K562 (cell line): Measurements from ENCODE around the gene BTBD10. TPM values are rescaled to one million over a fixed set of nuclear protein-coding genes. Genes with fewer than 3 reads are reported as not detected.

Experiments used
- ATAC-seq: fragments of 200-7000 bp; cut with Tn5 transposase; 3 replicates; pipeline ENCODE4 v1.9.1; 2020; ENCODE audit warnings: moderate library complexity
- BruUV-seq: library from RNA; stranded (reverse); fragments of 400-500 nt; replicated peaks from 2 replicates; lab custom pipeline; 2021; lab: Mats Ljungman, UMichigan
- CTCF ChIA-PET: fragments of 300-600 bp; formaldehyde crosslinking; extraction: SDS; loops from one replicate; lab custom pipeline; 2021; ENCODE audit warnings: low intra/inter-chr PET ratio; lab: Yijun Ruan, JAX
- POLR2A ChIA-PET: fragments of 300-600, 350-650 bp; sonication (Branson Sonifier 250); formaldehyde crosslinking; extraction: SDS; loops from one replicate; lab custom pipeline; 2021; ENCODE audit warnings: antibody characterized with exemption, inconsistent platforms; lab: Yijun Ruan, JAX
- DNase-seq, 4 experiments: peaks; one replicate each; pipeline versions ENCODE4 v3.0.0 to v3.0.0-alpha.2; 2011 to 2018; ENCODE audit warnings: low spot score in 3 of 4, mixed read lengths in 3 of 4; ENCODE audit errors: extremely low read depth in 1 of 4
- FAIRE-seq: peaks from 2 replicates; lab custom pipeline; 2011; peaks lifted over from hg19 to GRCh38; lab: Jason Lieb, UNC
- H2AFZ ChIP-seq: 2 replicates; pipeline ENCODE4 v1.6.0; 2011; ENCODE audit warnings: low read depth, low read length, control low read depth, inconsistent platforms
- H3K27ac ChIP-seq: fragments of 200-600 bp; 3 replicates; pipeline ENCODE4 v1.8.0; 2011; ENCODE audit warnings: low read depth, mild to moderate bottlenecking, control low read depth, inconsistent platforms, low read length, moderate library complexity, mixed read lengths; ENCODE audit errors: extremely low read depth
- H3K27me3 ChIP-seq, 2 experiments: fragments of 300-600 bp in 1 of 2; 2 replicates in 1 of 2; 3 replicates in 1 of 2; pipeline versions ENCODE4 v1.6.0 to v1.8.0; 2011; ENCODE audit warnings: inconsistent platforms in 2 of 2, low read length in 2 of 2, mild to moderate bottlenecking in 1 of 2, mixed read lengths in 1 of 2, moderate library complexity in 1 of 2; ENCODE audit not compliant: control insufficient read depth in 2 of 2, insufficient read depth in 2 of 2
- H3K36me3 ChIP-seq: fragments of 300-600 bp; 3 replicates; pipeline ENCODE4 v1.8.0; 2011; ENCODE audit warnings: mild to moderate bottlenecking, low read length, inconsistent platforms; ENCODE audit not compliant: control insufficient read depth, insufficient read depth
- H3K4me1 ChIP-seq, 2 experiments: fragments of 200-600 bp in 1 of 2; replicated peaks in 1 of 2; 2 replicates in 1 of 2; 3 replicates in 1 of 2; pipeline versions ENCODE4 v1.5.1 to v1.8.0; 2011; ENCODE audit warnings: inconsistent platforms in 2 of 2, low read length in 2 of 2, mild to moderate bottlenecking in 1 of 2, mixed read lengths in 1 of 2, moderate library complexity in 1 of 2; ENCODE audit not compliant: control insufficient read depth in 2 of 2, insufficient read depth in 2 of 2
- H3K4me2 ChIP-seq: 2 replicates; pipeline ENCODE4 v1.6.1; 2011; ENCODE audit warnings: low read length, control low read depth, inconsistent platforms, mixed read lengths; ENCODE audit not compliant: insufficient read depth
- H3K4me3 ChIP-seq: fragments of 200-600 bp; sonication (generic), shearing (Covaris generic); 2 replicates; pipeline ENCODE4 v1.5.1; 2016; ENCODE audit warnings: control low read depth, inconsistent platforms
- H3K79me2 ChIP-seq: fragments of 200-600 bp; 3 replicates; pipeline ENCODE4 v1.8.0; 2011; ENCODE audit warnings: low read length, inconsistent platforms; ENCODE audit not compliant: control insufficient read depth, insufficient read depth
- H3K9ac ChIP-seq, 2 experiments: 2 replicates each; pipeline versions ENCODE4 v1.6.0 to v1.6.1; 2011; ENCODE audit warnings: low read depth in 2 of 2, low read length in 2 of 2, control low read depth in 1 of 2, inconsistent platforms in 1 of 2, mild to moderate bottlenecking in 1 of 2, mixed read lengths in 1 of 2; ENCODE audit not compliant: insufficient read depth in 1 of 2
- H3K9me1 ChIP-seq: one replicate; pipeline ENCODE4 v1.6.0; 2011; ENCODE audit warnings: inconsistent platforms, mild to moderate bottlenecking, low read length, moderate library complexity; ENCODE audit not compliant: control insufficient read depth, insufficient read depth
- H3K9me3 ChIP-seq: replicated peaks from 2 replicates; pipeline ENCODE4 v1.5.1; 2011; ENCODE audit warnings: low read depth, low read length, inconsistent platforms; ENCODE audit not compliant: control insufficient read depth, insufficient read depth
- H4K20me1 ChIP-seq: replicated peaks from 2 replicates; pipeline ENCODE4 v1.6.1; 2011; ENCODE audit warnings: low read length, inconsistent platforms, mixed read lengths; ENCODE audit not compliant: control insufficient read depth, insufficient read depth
- BHLHE40 ChIP-seq: IDR thresholded peaks from 2 replicates; pipeline ENCODE4 v1.6.1; 2011; ENCODE audit warnings: low read length, improper control_type of control experiment
- CTCFL ChIP-seq: IDR thresholded peaks from 2 replicates; pipeline ENCODE4 v1.6.1; 2011; ENCODE audit warnings: borderline replicate concordance, low read depth, mild to moderate bottlenecking, moderate library complexity, low read length; ENCODE audit not compliant: insufficient read depth, poor library complexity, severe bottlenecking
- HDAC2 ChIP-seq: fragments of 450-650 bp; IDR thresholded peaks from 2 replicates; pipeline ENCODE4 v1.6.1; 2016; ENCODE audit warnings: mild to moderate bottlenecking
- KLF13 ChIP-seq: fragments of 450-650 bp; IDR thresholded peaks from 2 replicates; pipeline ENCODE4 v1.6.1; 2016; ENCODE audit warnings: missing genetic modification characterization, low read depth, mild to moderate bottlenecking, missing compliant biosample characterization, moderate library complexity, borderline replicate concordance
- MEIS2 ChIP-seq: fragments of 450-650 bp; IDR thresholded peaks from 2 replicates; pipeline ENCODE4 v1.6.1; 2014; ENCODE audit warnings: mild to moderate bottlenecking; ENCODE audit not compliant: partially characterized antibody
- MTA2 ChIP-seq: fragments of 450-650 bp; IDR thresholded peaks from 2 replicates; pipeline ENCODE4 v1.6.1; 2016; ENCODE audit warnings: low read depth
- NFIC ChIP-seq: fragments of 450-650 bp; IDR thresholded peaks from 2 replicates; pipeline ENCODE4 v1.6.1; 2017; ENCODE audit warnings: mild to moderate bottlenecking, inconsistent platforms
- NUFIP1 ChIP-seq: fragments of 450-650 bp; IDR thresholded peaks from 2 replicates; pipeline ENCODE4 v1.6.1; 2018; ENCODE audit not compliant: partially characterized antibody
- RCOR1 ChIP-seq, 2 experiments: IDR thresholded peaks; 2 replicates each; pipeline ENCODE4 v1.6.1; 2012; ENCODE audit warnings: low read depth in 2 of 2, low read length in 2 of 2, borderline replicate concordance in 1 of 2, improper control_type of control experiment in 1 of 2
- SIN3A ChIP-seq, 2 experiments: fragments of 150-350 bp in 1 of 2; IDR thresholded peaks; 2 replicates each; pipeline ENCODE4 v1.6.1; 2011 to 2016; ENCODE audit warnings: borderline replicate concordance in 2 of 2, low read depth in 2 of 2, low read length in 2 of 2, mild to moderate bottlenecking in 2 of 2, moderate library complexity in 2 of 2; ENCODE audit not compliant: control insufficient read depth in 1 of 2
- SMARCC2 ChIP-seq: fragments of 450-650 bp; IDR thresholded peaks from 2 replicates; pipeline ENCODE4 v1.6.1; 2017; ENCODE audit warnings: antibody characterized with exemption, moderate library complexity, mild to moderate bottlenecking, low read depth
- SOX6 ChIP-seq: fragments of 450-650 bp; IDR thresholded peaks from 2 replicates; pipeline ENCODE4 v1.6.1; 2014; ENCODE audit warnings: mild to moderate bottlenecking
- THRB ChIP-seq: fragments of 450-650 bp; formaldehyde crosslinking; conservative IDR thresholded peaks from 2 replicates; pipeline ENCODE4 v1.4.0; 2022; ENCODE audit warnings: mild to moderate bottlenecking, missing genetic modification characterization
- ZBTB9 ChIP-seq: fragments of 450-650 bp; formaldehyde crosslinking; IDR thresholded peaks from 2 replicates; pipeline ENCODE4 v1.4.0; 2020; ENCODE audit warnings: mild to moderate bottlenecking, moderate library complexity
- ZFX ChIP-seq: sonication (generic); formaldehyde crosslinking; IDR thresholded peaks from 2 replicates; pipeline ENCODE4 v1.8.0; 2022; ENCODE audit warnings: mild to moderate bottlenecking, missing genetic modification reagents, moderate library complexity
- ZNF24 ChIP-seq: fragments of 450-650 bp; IDR thresholded peaks from 2 replicates; pipeline ENCODE4 v1.6.1; 2016
- WGBS: fragments of 100-300 bp; shearing (Covaris generic); methylation state at CpG from one replicate; pipeline ENCODE4 v1.1.6; 2016; ENCODE audit warnings: low coverage, mixed read lengths; ENCODE audit not compliant: insufficient coverage; ENCODE audit errors: missing lambda C conversion rate; 5-methylcytosine and 5-hydroxymethylcytosine counted together
- in situ Hi-C: fragments of 300-500 bp; cut with MboI; formaldehyde crosslinking; loops from 4 replicates; pipeline ENCODE4 v1.15.0; 2018; ENCODE audit warnings: inconsistent platforms, mixed read lengths
- intact Hi-C: fragments of 100-400 bp; cut with micrococcal nuclease; formaldehyde crosslinking; loops from 2 replicates; pipeline ENCODE4 v1.14.2; 2022
- polyA plus RNA-seq, 8 experiments: library from polyadenylated mRNA; depleted of rRNA in 4 of 8; stranded (reverse) in 5 of 8; unstranded in 3 of 8; fragments of >200 nt; fragmentation: Nextera tagmentation in 2 of 8; fragmentation: Illumina TruSeq in 1 of 8; extraction: Ambion mirVana in 2 of 8; extraction: Trizol in 1 of 8; gene quantifications; 2 replicates each; pipeline versions ENCODE4 v1.2.1 to v1.2.3, GENCODE V29; 2011 to 2014; ENCODE audit warnings: inconsistent platforms in 1 of 8, missing spikeins in 1 of 8
- total RNA-seq, 7 experiments: library from RNA; depleted of rRNA in 6 of 7; stranded (reverse); fragments of >200 nt in 6 of 7; fragmentation: Illumina TruSeq in 2 of 7; extraction: Trizol in 2 of 7; gene quantifications; 2 replicates each; pipeline versions ENCODE4 v1.2.1 to v1.2.3, GENCODE V29; 2011 to 2021; ENCODE audit warnings: low replicate concordance in 1 of 7

Gene BTBD10
- total and polyA plus RNA-seq, 9 of the 15 experiments (the other 6 are each of a cell fraction or from before 2014, with no cell fraction given): 11.6 to 22.8 (median 16.3) TPM

GRCh38 chr11:13462311-13462900 is 616 bp downstream of the BTBD10 start:
- peak overlapping the region; percentile 84 to 87 for H3K9ac ChIP-seq
- peaks cover 19% of the 10 kb centered on the region for H3K79me2 ChIP-seq
- peaks cover 8 to 14% of the 10 kb centered on the region in 2 experiments for H3K4me1 ChIP-seq
- no peaks in the 10 kb centered on the region for H3K27me3 ChIP-seq
- peak; percentile 80 for ATAC-seq
- H3K9me3 ChIP-seq: no peaks in the 10 kb centered on the region
- WGBS: 1% methylated on average over 16 of the region's 18 CpGs
- no peaks in the 10 kb centered on the region for H3K9me1 ChIP-seq
- H3K4me2 ChIP-seq: peak overlapping the region; percentile 95
- BruUV-seq: no TSS peak
- DNase-seq: peak; percentile 51 to 74 (median 56)
- peak overlapping the region; percentile 91 for H3K4me3 ChIP-seq
- H3K36me3 ChIP-seq: no peaks in the 10 kb centered on the region
- ChIA-PET CTCF (interaction anchor here (0.5 kb wide), 1 partner anchor 1328 kb away, joined by 4 read pairs; no protein-coding TSS in a partner anchor), POLR2A (interaction anchor here (0.5 to 1.9 kb wide), 4 partner anchors 12 to 178 kb away, joined by 3 to 9 read pairs (median 4); no protein-coding TSS in a partner anchor)
- no peaks in the 10 kb centered on the region for H4K20me1 ChIP-seq
- peak overlapping the region; percentile 90 for H2AFZ ChIP-seq
- intact Hi-C loops (loop anchor here (10.0 kb wide), 3 partner anchors 108 to 232 kb away; partner anchors contain the start of gene FAR1), in situ Hi-C loops (no loop called here)
- peak; percentile 55 for FAIRE-seq
- H3K27ac ChIP-seq: peak overlapping the region; percentile 79
- TF ChIP-seq ZNF24 (no peak), CTCFL (no peak), MEIS2 (peak; percentile 3), SOX6 (peak; percentile 38; the same call in 1 of the 2 replicates), NFIC (no peak), NUFIP1 (no peak), HDAC2 (peak; percentile 56; the same call in 1 of the 2 replicates), KLF13 (tag) (0 out of 2 replicates have a peak, but pooled peaks have one; percentile 40), ZBTB9 (CRISPR knock-in tag) (no peak), BHLHE40 (0 out of 2 replicates have a peak, but pooled peaks have one; percentile 2), RCOR1 (IDR thresholded peaks at IDR 0.05; ENCODE audit: borderline replicate concordance in 1 of 2, low read depth in 2 of 2, low read length in 2 of 2) (peak in 1 of 2 experiments; percentile 79; a peak in 2 of 4 replicates), SIN3A (IDR thresholded peaks at IDR 0.05; ENCODE audit: borderline replicate concordance in 2 of 2, control insufficient read depth in 1 of 2, low read depth in 2 of 2, low read length in 2 of 2) (0 out of 4 replicates have a peak, but pooled peaks of 1 of the 2 experiments have one; percentile 29), SMARCC2 (no peak), THRB (no peak), MTA2 (no peak), ZFX (CRISPR knock-in tag) (no peak)
